ENCODE data around the gene ANKIB1. TPM values are rescaled to one million over a fixed set of nuclear protein-coding genes. Genes with fewer than 3 reads are reported as not detected.

The ANKIB1 gene
- polyA plus RNA-seq, 1 donor: 38.2 TPM

DNA sequence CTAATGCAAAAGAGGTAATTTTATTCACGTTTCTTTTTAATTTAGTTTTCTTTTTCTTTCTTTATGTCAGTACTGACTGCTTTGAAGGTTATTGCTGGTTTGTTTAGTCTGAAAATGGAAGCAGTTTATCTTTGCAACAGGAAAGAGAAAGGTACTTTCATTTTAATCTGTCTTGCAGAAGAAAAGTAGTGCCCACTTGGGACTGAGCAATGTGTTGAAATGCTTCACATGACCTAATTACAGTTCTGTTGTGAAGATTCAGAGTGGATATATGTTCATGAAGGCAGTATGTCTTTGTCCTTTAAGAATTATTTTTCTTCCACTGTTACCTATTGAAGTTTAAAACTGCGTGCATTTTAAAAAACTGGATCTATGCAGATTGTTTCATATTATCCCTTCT is 80.1 kb downstream of the ANKIB1 start:
- no peaks in the 10 kb centered on the region for H3K9me3 ChIP-seq (ENCODE audit: control insufficient read depth, low read depth, low read length)
- 85% methylated on average over 2 of the region's 2 CpGs for WGBS (ENCODE audit: insufficient coverage, low lambda C conversion rate)
- DNase-seq: peak; percentile 31 to 59
- no peak overlapping the region for H3K4me3 ChIP-seq (ENCODE audit: low read length)
- no peaks in the 10 kb centered on the region for H3K4me1 ChIP-seq (ENCODE audit: control insufficient read depth, insufficient read depth, low read length)
- H3K27ac ChIP-seq (ENCODE audit: low read length): peak overlapping the region; percentile 20
- no peaks in the 10 kb centered on the region for H3K36me3 ChIP-seq (ENCODE audit: control insufficient read depth, insufficient read depth, low read length)
- no peaks in the 10 kb centered on the region for H3K27me3 ChIP-seq (ENCODE audit: control insufficient read depth, insufficient read depth, low read length)

DNA sequence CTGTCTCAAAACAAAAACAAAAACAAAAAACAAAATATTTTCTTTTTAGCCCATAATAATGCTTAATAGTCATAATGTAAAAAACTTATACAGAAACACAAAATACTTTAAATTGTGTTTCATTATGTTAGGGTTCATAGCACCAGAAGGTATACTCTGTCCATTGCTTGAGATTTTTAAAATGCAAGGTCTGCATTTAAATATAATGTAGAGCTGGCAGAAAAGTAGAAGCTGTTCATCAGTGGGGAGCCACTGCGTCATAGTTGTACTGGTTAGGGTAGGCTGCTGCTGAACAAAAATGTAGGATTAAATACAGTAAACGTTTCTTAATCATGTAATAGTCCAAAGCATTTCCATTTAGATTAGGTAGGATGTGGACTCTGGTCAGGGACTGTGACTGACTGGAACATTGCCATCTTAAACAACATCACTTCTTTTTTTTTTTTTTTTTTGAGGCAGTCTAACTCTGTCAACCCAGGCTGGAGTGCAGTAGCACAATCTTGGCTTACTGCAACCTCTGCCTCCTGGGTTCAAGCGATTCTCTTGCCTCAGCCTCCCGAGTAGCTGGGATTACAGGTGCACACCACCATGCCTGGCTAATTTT is 85.2 kb downstream of the ANKIB1 start:
- H3K36me3 ChIP-seq (ENCODE audit: control insufficient read depth, insufficient read depth, low read length): peaks cover 2% of the 10 kb centered on the region
- no peak overlapping the region for H3K27ac ChIP-seq (ENCODE audit: low read length)
- H3K4me3 ChIP-seq (ENCODE audit: low read length): no peak overlapping the region
- H3K27me3 ChIP-seq (ENCODE audit: control insufficient read depth, insufficient read depth, low read length): no peaks in the 10 kb centered on the region
- 33% methylated on average over 1 of the region's 4 CpGs for WGBS (ENCODE audit: insufficient coverage, low lambda C conversion rate)
- no peaks in the 10 kb centered on the region for H3K9me3 ChIP-seq (ENCODE audit: control insufficient read depth, low read depth, low read length)
- DNase-seq: peak; percentile 47 to 67
- H3K4me1 ChIP-seq (ENCODE audit: control insufficient read depth, insufficient read depth, low read length): peaks cover 4% of the 10 kb centered on the region

DNA sequence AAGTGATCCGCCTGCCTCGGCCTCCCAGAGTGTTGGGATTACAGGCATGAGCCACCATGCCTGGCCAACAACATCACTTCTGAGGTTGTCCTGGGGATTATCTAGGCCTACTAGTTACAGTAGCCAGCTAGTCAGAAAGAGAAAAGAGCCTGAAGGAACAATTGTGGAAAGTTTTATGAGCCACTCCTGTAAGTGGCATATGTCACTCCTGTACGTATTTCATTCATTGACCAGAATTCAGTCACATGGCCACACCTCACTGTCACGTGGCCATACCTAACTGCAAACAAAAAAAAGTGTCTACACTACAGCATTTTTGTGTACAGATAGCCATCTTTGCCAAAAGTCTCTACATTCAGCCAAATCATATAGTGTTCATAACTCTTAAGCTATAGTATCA is 85.7 kb downstream of the ANKIB1 start:
- Histone ChIP-seq H3K27ac (ENCODE audit: low read length) (no peak overlapping the region), H3K27me3 (ENCODE audit: control insufficient read depth, insufficient read depth, low read length) (no peaks in the 10 kb centered on the region), H3K36me3 (ENCODE audit: control insufficient read depth, insufficient read depth, low read length) (peaks cover 2% of the 10 kb centered on the region), H3K9me3 (ENCODE audit: control insufficient read depth, low read depth, low read length) (no peaks in the 10 kb centered on the region), H3K4me3 (ENCODE audit: low read length) (no peak overlapping the region), H3K4me1 (ENCODE audit: control insufficient read depth, insufficient read depth, low read length) (peaks cover 4% of the 10 kb centered on the region)
- no CpG with 5 or more reads among the region's 4 CpGs for WGBS (ENCODE audit: insufficient coverage, low lambda C conversion rate)
- DNase-seq: no peak

DNA sequence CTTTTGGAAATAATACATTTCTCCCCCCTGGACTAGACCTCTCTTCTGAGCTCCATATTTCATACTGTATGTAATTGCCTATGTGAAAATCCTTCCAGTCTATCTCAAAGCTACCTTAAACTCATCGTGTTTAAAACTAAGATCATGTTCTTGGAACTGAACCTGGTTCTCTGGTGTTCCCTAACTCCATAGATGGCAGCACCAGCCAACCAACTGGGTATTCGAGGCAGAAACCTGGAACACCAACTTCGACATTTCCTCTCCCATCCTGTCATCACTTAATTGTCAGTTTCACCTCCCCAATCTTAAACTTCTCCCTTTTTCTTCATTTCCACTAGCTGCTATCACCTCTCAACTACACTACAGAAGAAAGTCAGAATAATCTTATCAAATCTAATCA is 87.0 kb downstream of the ANKIB1 start:
- Histone ChIP-seq H3K36me3 (ENCODE audit: control insufficient read depth, insufficient read depth, low read length) (peaks cover 2% of the 10 kb centered on the region), H3K9me3 (ENCODE audit: control insufficient read depth, low read depth, low read length) (no peaks in the 10 kb centered on the region), H3K4me3 (ENCODE audit: low read length) (no peak overlapping the region), H3K4me1 (ENCODE audit: control insufficient read depth, insufficient read depth, low read length) (peaks cover 4% of the 10 kb centered on the region), H3K27ac (ENCODE audit: low read length) (no peak overlapping the region), H3K27me3 (ENCODE audit: control insufficient read depth, insufficient read depth, low read length) (no peaks in the 10 kb centered on the region)
- WGBS (ENCODE audit: insufficient coverage, low lambda C conversion rate): 100% methylated on average over 2 of the region's 3 CpGs
- no peak for DNase-seq

DNA sequence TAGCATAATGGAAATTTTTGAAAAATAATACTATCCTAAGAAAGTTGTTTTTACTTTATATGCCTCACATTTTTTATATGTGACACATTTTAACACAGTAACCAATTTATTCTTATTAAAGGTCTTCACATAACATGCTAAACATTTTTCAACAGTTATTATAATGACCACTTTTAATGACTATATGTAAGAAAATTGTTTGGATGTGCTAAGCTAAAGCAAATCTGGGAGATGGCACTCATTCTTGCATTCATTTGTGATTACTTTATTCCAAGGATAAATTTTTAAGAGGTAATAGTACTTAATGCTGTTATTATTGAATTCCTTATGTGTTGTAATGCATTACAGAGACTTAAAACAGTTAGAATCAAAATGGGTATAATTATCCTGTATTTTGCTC is 88.1 kb downstream of the ANKIB1 start:
- no peak for DNase-seq
- Histone ChIP-seq H3K9me3 (ENCODE audit: control insufficient read depth, low read depth, low read length) (no peaks in the 10 kb centered on the region), H3K4me1 (ENCODE audit: control insufficient read depth, insufficient read depth, low read length) (peaks cover 4% of the 10 kb centered on the region)

DNA sequence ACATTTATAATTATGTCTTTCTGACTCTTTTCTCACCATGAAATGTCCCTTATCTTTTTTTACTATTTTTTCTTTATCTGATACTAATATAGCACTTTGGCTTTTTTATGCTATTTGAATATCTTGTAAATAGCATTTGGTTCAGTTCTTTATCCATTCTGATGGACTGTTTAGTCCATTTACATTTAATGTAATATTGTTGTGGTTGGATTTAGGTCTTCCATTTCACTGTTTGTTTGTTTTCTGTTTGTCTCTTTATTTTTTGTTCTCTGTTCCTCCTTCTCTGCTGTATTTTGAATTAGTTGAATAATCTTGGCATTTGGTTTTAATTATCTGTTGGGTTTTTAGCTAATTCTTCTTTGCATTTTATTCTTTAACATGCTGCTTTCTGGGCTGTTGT is 89.8 kb downstream of the ANKIB1 start:
- no peak overlapping the region for H3K4me3 ChIP-seq (ENCODE audit: low read length)
- H3K9me3 ChIP-seq (ENCODE audit: control insufficient read depth, low read depth, low read length): no peaks in the 10 kb centered on the region
- no peak for DNase-seq
- peaks cover 4% of the 10 kb centered on the region for H3K4me1 ChIP-seq (ENCODE audit: control insufficient read depth, insufficient read depth, low read length)
- no peaks in the 10 kb centered on the region for H3K27me3 ChIP-seq (ENCODE audit: control insufficient read depth, insufficient read depth, low read length)
- no peak overlapping the region for H3K27ac ChIP-seq (ENCODE audit: low read length)
- peaks cover 2% of the 10 kb centered on the region for H3K36me3 ChIP-seq (ENCODE audit: control insufficient read depth, insufficient read depth, low read length)

More for the DNA sequence above, 88.1 kb downstream of the ANKIB1 start:
- Histone ChIP-seq H3K36me3 (ENCODE audit: control insufficient read depth, insufficient read depth, low read length) (peaks cover 2% of the 10 kb centered on the region), H3K27ac (ENCODE audit: low read length) (no peak overlapping the region), H3K27me3 (ENCODE audit: control insufficient read depth, insufficient read depth, low read length) (no peaks in the 10 kb centered on the region), H3K4me3 (ENCODE audit: low read length) (no peak overlapping the region)

DNA sequence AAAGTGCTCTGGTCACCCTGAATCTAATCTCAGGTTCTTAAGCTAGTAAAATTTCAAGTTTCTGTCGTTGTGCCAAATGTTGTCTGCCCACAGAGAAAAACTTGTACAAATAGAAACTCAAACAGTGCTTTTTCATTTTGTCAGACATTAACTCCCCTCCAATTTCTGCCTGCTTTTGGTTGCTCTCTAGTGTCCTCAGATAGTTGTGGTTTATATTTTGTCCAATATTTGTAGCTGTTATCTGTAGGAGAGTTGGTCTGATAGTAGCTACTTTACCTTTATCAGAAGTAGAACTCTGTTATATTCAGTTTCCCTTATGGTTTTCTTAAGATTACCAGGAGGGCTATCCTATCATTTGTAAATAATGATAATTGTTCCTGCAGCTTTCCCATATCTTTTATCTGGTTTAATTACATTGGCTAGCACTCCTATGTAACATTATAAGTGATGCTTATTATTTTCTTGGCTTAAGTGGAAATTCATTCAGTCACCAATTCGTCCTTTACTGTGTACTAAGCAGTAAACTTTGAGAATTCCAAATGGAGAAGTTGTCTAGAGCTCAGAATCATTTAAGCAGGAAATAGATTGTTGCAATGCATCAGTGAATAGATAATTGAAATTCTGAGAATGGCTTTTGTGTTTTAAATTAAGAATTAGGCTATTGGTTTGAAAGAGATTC is 91.0 kb downstream of the ANKIB1 start:
- Histone ChIP-seq H3K4me1 (ENCODE audit: control insufficient read depth, insufficient read depth, low read length) (no peaks in the 10 kb centered on the region), H3K36me3 (ENCODE audit: control insufficient read depth, insufficient read depth, low read length) (no peaks in the 10 kb centered on the region), H3K27ac (ENCODE audit: low read length) (no peak overlapping the region), H3K4me3 (ENCODE audit: low read length) (no peak overlapping the region), H3K27me3 (ENCODE audit: control insufficient read depth, insufficient read depth, low read length) (no peaks in the 10 kb centered on the region), H3K9me3 (ENCODE audit: control insufficient read depth, low read depth, low read length) (no peaks in the 10 kb centered on the region)
- WGBS (ENCODE audit: insufficient coverage, low lambda C conversion rate): 42% methylated on average over 2 of the region's 2 CpGs
- DNase-seq: no peak

DNA sequence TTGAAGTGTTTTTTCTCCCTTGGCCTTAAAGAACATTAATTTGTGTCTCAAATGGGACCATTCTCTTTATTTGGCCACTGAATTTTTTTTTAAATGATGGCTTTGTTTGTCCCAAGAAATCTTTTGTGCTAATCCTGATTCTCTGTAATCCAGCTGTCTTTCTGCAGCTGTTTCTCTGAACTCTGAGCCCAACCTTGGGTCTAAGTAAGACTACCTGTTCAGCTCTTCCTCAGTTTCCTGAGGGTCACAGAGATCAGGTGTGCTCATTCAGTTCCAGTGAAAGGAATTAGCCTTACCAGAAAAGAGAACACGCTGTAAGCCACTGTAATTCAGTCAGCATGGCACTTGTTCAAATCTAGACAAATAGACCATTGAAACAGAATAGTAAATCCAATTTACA is 94.2 kb downstream of the ANKIB1 start:
- no CpG with 5 or more reads among the region's 1 CpG for WGBS (ENCODE audit: insufficient coverage, low lambda C conversion rate)
- no peak for DNase-seq
- Histone ChIP-seq H3K36me3 (ENCODE audit: control insufficient read depth, insufficient read depth, low read length) (peaks cover 3% of the 10 kb centered on the region), H3K27ac (ENCODE audit: low read length) (no peak overlapping the region), H3K27me3 (ENCODE audit: control insufficient read depth, insufficient read depth, low read length) (no peaks in the 10 kb centered on the region), H3K4me3 (ENCODE audit: low read length) (no peak overlapping the region), H3K4me1 (ENCODE audit: control insufficient read depth, insufficient read depth, low read length) (no peaks in the 10 kb centered on the region), H3K9me3 (ENCODE audit: control insufficient read depth, low read depth, low read length) (no peaks in the 10 kb centered on the region)

DNA sequence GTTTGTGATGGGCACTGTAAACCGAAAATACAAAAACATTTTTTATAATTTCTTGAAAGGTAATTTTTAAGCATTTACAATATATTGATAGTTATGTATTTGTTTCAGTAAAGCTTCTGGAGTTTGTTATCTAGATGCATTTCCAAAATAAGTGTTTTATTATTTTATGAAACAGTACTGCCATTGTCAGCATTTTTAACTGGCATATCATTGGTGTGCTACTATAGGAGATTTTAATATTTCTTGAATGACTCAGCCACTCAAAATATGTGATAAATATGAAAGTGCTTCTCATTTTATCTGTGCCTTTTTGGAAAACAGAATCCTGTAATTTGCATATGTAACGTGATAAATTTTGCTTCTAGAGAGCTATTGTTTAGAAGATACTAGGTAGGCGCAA is 97.9 kb downstream of the ANKIB1 start:
- Histone ChIP-seq H3K9me3 (ENCODE audit: control insufficient read depth, low read depth, low read length) (no peaks in the 10 kb centered on the region), H3K4me1 (ENCODE audit: control insufficient read depth, insufficient read depth, low read length) (no peaks in the 10 kb centered on the region), H3K36me3 (ENCODE audit: control insufficient read depth, insufficient read depth, low read length) (peaks cover 15% of the 10 kb centered on the region), H3K27ac (ENCODE audit: low read length) (no peak overlapping the region), H3K4me3 (ENCODE audit: low read length) (no peak overlapping the region), H3K27me3 (ENCODE audit: control insufficient read depth, insufficient read depth, low read length) (no peaks in the 10 kb centered on the region)
- 100% methylated on average over 3 of the region's 3 CpGs for WGBS (ENCODE audit: insufficient coverage, low lambda C conversion rate)
- no peak for DNase-seq

DNA sequence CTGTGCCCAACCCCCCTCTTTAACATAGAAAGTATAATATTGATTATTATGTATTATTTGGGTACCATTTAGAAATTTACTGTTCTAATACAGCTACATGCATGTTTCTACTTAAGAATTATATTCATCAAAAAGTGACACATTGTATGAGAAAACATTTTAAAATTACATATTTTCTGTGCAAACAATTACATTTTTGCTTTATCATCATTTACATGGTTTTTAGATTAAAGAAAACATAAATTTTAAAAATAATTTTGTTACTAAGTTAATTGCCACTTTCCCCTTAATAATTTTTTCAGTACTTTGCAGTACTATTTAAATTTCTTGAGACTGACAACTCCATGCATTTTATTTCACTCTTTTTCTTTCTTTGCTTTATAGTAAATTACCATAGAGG is 106.2 kb downstream of the ANKIB1 start:
- peaks cover 22% of the 10 kb centered on the region for H3K36me3 ChIP-seq (ENCODE audit: control insufficient read depth, insufficient read depth, low read length)
- H3K27ac ChIP-seq (ENCODE audit: low read length): no peak overlapping the region
- no peaks in the 10 kb centered on the region for H3K27me3 ChIP-seq (ENCODE audit: control insufficient read depth, insufficient read depth, low read length)
- no peak overlapping the region for H3K4me3 ChIP-seq (ENCODE audit: low read length)
- H3K4me1 ChIP-seq (ENCODE audit: control insufficient read depth, insufficient read depth, low read length): no peaks in the 10 kb centered on the region
- H3K9me3 ChIP-seq (ENCODE audit: control insufficient read depth, low read depth, low read length): no peaks in the 10 kb centered on the region
- DNase-seq: no peak

DNA sequence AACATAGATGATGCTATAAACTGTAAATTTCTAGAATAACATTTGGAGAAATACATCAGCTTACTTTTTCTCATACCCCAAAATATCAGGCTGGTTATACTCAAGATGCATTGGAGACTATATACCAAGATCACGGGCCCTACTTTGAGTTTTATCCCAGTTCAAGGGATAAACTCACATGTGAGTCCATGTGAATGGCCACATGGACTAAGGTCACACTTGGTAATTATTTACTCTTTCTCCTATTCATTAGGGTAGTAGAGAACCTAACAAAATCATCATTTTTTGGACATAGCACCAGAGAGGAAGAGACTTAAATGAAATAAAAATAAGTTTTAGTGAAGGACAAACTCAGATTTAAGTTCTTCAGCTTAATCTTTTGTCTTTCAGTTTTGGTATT is 108.4 kb downstream of the ANKIB1 start:
- WGBS (ENCODE audit: insufficient coverage, low lambda C conversion rate): no CpG with 5 or more reads among the region's 1 CpG
- H3K4me3 ChIP-seq (ENCODE audit: low read length): no peak overlapping the region
- H3K27ac ChIP-seq (ENCODE audit: low read length): no peak overlapping the region
- no peaks in the 10 kb centered on the region for H3K9me3 ChIP-seq (ENCODE audit: control insufficient read depth, low read depth, low read length)
- no peaks in the 10 kb centered on the region for H3K4me1 ChIP-seq (ENCODE audit: control insufficient read depth, insufficient read depth, low read length)
- H3K36me3 ChIP-seq (ENCODE audit: control insufficient read depth, insufficient read depth, low read length): peaks cover 18% of the 10 kb centered on the region
- H3K27me3 ChIP-seq (ENCODE audit: control insufficient read depth, insufficient read depth, low read length): no peaks in the 10 kb centered on the region
- DNase-seq: no peak
